Muscle layer of duodenum (tissue), 2 donors: ENCODE data around the gene CUL9.

Source experiments
- H3K27ac ChIP-seq: one replicate; pipeline ENCODE4 v1.7.0; 2013; ENCODE audit warnings: mild to moderate bottlenecking, low read length
- H3K27me3 ChIP-seq: one replicate; pipeline ENCODE4 v1.7.0; 2013; ENCODE audit warnings: low read depth, mild to moderate bottlenecking, control low read depth, low read length
- H3K36me3 ChIP-seq, 2 donors: one replicate each; pipeline ENCODE4 v1.7.0; 2013; ENCODE audit warnings: low read length in 2 of 2, control low read depth in 1 of 2, mild to moderate bottlenecking in 1 of 2; ENCODE audit not compliant: insufficient read depth in 2 of 2, control insufficient read depth in 1 of 2
- H3K4me1 ChIP-seq, 2 donors: one replicate each; pipeline ENCODE4 v1.7.0; 2013; ENCODE audit warnings: low read length in 2 of 2, mild to moderate bottlenecking in 2 of 2, control low read depth in 1 of 2, moderate library complexity in 1 of 2; ENCODE audit not compliant: insufficient read depth in 2 of 2, control insufficient read depth in 1 of 2
- H3K4me3 ChIP-seq, 2 donors: one replicate each; pipeline ENCODE4 v1.7.0; 2013; ENCODE audit warnings: low read length in 2 of 2, low read depth in 1 of 2, mild to moderate bottlenecking in 1 of 2
- H3K9me3 ChIP-seq, 2 donors: one replicate each; pipeline ENCODE4 v1.7.0; 2013; ENCODE audit warnings: low read length in 2 of 2, control low read depth in 1 of 2, mild to moderate bottlenecking in 1 of 2; ENCODE audit not compliant: control insufficient read depth in 1 of 2
- donor health status: healthy.

CUL9 gene

GRCh38 chr6:43203718-43204095, 21.7 kb downstream of the CUL9 start:
- Histone ChIP-seq H3K36me3 (peaks cover 25 to 60% of the 10 kb centered on the region in 2 donors), H3K27me3 (no peaks in the 10 kb centered on the region), H3K9me3 (no peaks in the 10 kb centered on the region), H3K4me1 (no peaks in the 10 kb centered on the region), H3K27ac (no peak overlapping the region), H3K4me3 (no peak overlapping the region)

GRCh38 chr6:43204271-43205105, 22.5 kb downstream of the CUL9 start:
- peaks cover 25 to 54% of the 10 kb centered on the region in 2 donors for H3K36me3 ChIP-seq
- H3K9me3 ChIP-seq = no peaks in the 10 kb centered on the region
- no peak overlapping the region for H3K27ac ChIP-seq
- no peaks in the 10 kb centered on the region for H3K4me1 ChIP-seq
- H3K27me3 ChIP-seq = no peaks in the 10 kb centered on the region
- H3K4me3 ChIP-seq = no peak overlapping the region

- H3K9me3 ChIP-seq = no peaks in the 10 kb centered on the region
- H3K4me3 ChIP-seq = no peak overlapping the region
- no peak overlapping the region for H3K27ac ChIP-seq
- peaks cover 16 to 41% of the 10 kb centered on the region in 2 donors for H3K36me3 ChIP-seq
- H3K4me1 ChIP-seq = no peaks in the 10 kb centered on the region
- H3K27me3 ChIP-seq = no peaks in the 10 kb centered on the region
Observed at GRCh38 chr6:43205849-43206248, 23.9 kb downstream of the CUL9 start.

- Histone ChIP-seq H3K27me3 (no peaks in the 10 kb centered on the region), H3K4me3 (no peak overlapping the region), H3K9me3 (no peaks in the 10 kb centered on the region), H3K4me1 (no peaks in the 10 kb centered on the region), H3K27ac (no peak overlapping the region), H3K36me3 (peaks cover 12 to 38% of the 10 kb centered on the region in 2 donors)
Observed at GRCh38 chr6:43207286-43207685, 25.3 kb downstream of the CUL9 start.

GRCh38 chr6:43211955-43212354, 30.0 kb downstream of the CUL9 start:
- Histone ChIP-seq H3K4me1 (no peaks in the 10 kb centered on the region), H3K36me3 (peaks cover 14 to 32% of the 10 kb centered on the region in 2 donors), H3K9me3 (no peaks in the 10 kb centered on the region), H3K27ac (no peak overlapping the region), H3K4me3 (no peak overlapping the region), H3K27me3 (no peaks in the 10 kb centered on the region)

GRCh38 chr6:43213431-43213830, 31.4 kb downstream of the CUL9 start:
- no peak overlapping the region for H3K27ac ChIP-seq
- H3K9me3 ChIP-seq = no peaks in the 10 kb centered on the region
- H3K4me3 ChIP-seq = no peak overlapping the region
- no peaks in the 10 kb centered on the region for H3K4me1 ChIP-seq
- no peaks in the 10 kb centered on the region for H3K27me3 ChIP-seq
- H3K36me3 ChIP-seq = peaks cover 14 to 38% of the 10 kb centered on the region in 2 donors

- Histone ChIP-seq H3K36me3 (peaks cover 14 to 48% of the 10 kb centered on the region in 2 donors), H3K4me1 (no peaks in the 10 kb centered on the region)
Observed at GRCh38 chr6:43215066-43215465, 33.1 kb downstream of the CUL9 start.

GRCh38 chr6:43216200-43216599, 34.2 kb downstream of the CUL9 start:
- Histone ChIP-seq H3K27me3 (no peaks in the 10 kb centered on the region), H3K4me3 (no peak overlapping the region), H3K9me3 (no peaks in the 10 kb centered on the region), H3K36me3 (peaks cover 19 to 60% of the 10 kb centered on the region in 2 donors), H3K4me1 (no peaks in the 10 kb centered on the region), H3K27ac (no peak overlapping the region)

More at GRCh38 chr6:43215066-43215465, 33.1 kb downstream of the CUL9 start:
- no peaks in the 10 kb centered on the region for H3K27me3 ChIP-seq
- H3K9me3 ChIP-seq = no peaks in the 10 kb centered on the region
- H3K27ac ChIP-seq = no peak overlapping the region
- no peak overlapping the region for H3K4me3 ChIP-seq

- Histone ChIP-seq H3K4me3 (no peak overlapping the region), H3K27me3 (no peaks in the 10 kb centered on the region), H3K4me1 (no peaks in the 10 kb centered on the region), H3K36me3 (peaks cover 22 to 62% of the 10 kb centered on the region in 2 donors), H3K9me3 (no peaks in the 10 kb centered on the region), H3K27ac (no peak overlapping the region)
Observed at GRCh38 chr6:43217351-43217750, 35.4 kb downstream of the CUL9 start.

- Histone ChIP-seq H3K27ac (no peak overlapping the region), H3K9me3 (no peaks in the 10 kb centered on the region), H3K36me3 (peaks cover 30 to 71% of the 10 kb centered on the region in 2 donors)
Observed at GRCh38 chr6:43219119-43219518, 37.1 kb downstream of the CUL9 start.

GRCh38 chr6:43219814-43220213, 37.8 kb downstream of the CUL9 start:
- no peaks in the 10 kb centered on the region for H3K9me3 ChIP-seq
- no peaks in the 10 kb centered on the region for H3K27me3 ChIP-seq
- peaks cover 30 to 77% of the 10 kb centered on the region in 2 donors for H3K36me3 ChIP-seq
- H3K4me1 ChIP-seq = no peaks in the 10 kb centered on the region
- H3K4me3 ChIP-seq = no peak overlapping the region
- H3K27ac ChIP-seq = no peak overlapping the region

More at GRCh38 chr6:43219119-43219518, 37.1 kb downstream of the CUL9 start:
- no peaks in the 10 kb centered on the region for H3K27me3 ChIP-seq
- H3K4me1 ChIP-seq = no peaks in the 10 kb centered on the region
- no peak overlapping the region for H3K4me3 ChIP-seq
